HG03060 (cell line): ENCODE data around the gene TPI1.

Source experiments
- ATAC-seq: cut with Tn5 transposase; IDR thresholded peaks from one replicate; pipeline ENCODE4 v1.9.1; 2021; ENCODE audit warnings: low read depth, moderate number of reproducible peaks; ENCODE audit not compliant: unreplicated experiment

The TPI1 gene

GRCh38 chr12:6843118-6843902 is 24.0 kb upstream of the TPI1 start:
- no peak for ATAC-seq

GRCh38 chr12:6845395-6845794 is 21.9 kb upstream of the TPI1 start:
- no peak for ATAC-seq

DNA sequence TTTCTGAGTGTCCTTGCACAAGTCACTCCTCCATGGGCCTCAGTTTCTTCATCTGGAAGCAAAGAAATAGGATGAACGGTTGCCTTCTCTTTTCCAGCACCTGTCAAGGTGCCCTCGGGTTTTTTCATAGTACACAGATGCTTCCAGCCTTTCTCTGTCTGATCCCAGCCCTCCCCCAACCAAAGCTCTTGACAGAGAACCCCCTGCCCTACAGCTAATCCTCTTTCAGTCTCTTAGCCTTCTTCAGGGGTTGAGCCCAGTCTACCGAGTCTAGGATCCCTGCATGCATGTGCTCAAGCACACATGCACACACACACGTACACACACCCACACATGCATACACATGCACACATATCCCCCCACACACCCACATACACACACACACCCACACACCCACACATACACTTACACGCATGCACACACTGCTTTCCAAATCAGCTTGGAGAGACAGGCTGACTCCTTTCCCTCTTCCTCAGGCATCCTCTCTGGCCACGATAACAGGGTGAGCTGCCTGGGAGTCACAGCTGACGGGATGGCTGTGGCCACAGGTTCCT is 20.9 kb upstream of the TPI1 start:
- no peak for ATAC-seq

DNA sequence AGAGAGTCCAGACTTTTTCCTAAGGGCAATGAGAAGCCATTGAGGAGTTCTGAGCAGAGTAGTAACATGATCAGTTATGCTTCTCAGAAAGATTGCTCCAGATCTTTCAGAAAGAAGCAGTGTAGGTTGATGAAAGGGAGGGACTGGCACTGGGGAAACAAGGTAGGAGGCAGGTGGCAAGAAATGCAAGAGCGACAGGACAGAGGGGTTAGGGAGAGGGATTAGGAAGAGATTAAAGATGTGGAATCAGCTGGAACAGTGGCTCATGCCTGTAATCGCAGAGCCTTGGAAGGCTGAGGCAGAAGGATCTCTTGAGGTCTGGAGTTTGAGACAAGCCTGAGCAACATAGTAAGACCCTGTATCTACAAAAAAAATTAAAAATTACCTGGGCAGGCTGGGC is 19.7 kb upstream of the TPI1 start:
- no peak for ATAC-seq

DNA sequence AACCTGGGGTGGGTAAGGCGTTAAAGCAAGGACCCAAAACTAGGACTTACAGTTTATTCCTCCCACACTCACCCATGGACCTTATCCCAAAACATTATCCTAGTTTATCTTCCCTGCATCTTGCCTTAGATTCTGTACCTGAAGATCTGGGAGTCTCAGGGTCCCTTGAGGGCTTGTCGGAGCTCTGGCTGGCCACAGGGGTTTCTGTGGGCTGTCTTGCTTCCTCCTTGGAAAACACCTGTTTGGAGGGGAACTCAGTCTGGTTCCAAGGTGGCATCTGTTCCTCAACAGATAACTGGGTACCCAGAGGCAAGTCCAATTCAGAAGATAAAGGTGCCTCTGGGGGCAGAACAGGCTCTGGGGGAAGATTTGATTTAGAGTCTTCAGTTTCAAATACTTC is 17.9 kb upstream of the TPI1 start:
- ATAC-seq, result no peak

DNA sequence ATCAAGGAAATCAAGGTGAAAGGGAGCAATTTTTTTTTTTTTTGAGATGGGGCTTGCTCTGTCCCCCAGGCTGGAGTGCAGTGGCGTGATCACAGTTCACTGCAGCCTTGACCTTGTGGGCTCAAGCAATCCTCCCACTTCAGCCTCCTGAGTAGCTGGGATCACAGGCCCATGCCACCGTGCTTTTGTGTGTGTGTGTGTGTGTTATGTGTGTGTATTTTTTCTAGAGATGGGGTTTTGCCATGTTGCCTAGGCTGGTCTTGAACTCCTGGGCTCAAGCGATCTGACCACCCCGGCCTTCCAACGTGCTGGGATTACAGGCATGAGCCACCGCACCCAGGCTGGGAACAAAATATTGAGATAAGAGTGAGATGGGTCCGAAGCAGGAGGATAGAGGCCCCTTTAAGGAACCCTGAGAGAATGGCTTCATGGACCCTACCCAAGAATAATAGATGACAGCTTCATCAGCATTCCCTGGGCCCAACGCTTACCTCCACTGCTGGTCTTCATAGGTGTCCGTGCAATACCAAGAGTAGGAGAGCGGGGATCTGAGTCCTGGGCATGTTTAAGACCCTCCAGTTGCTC is 17.3 kb upstream of the TPI1 start:
- no peak for ATAC-seq

DNA sequence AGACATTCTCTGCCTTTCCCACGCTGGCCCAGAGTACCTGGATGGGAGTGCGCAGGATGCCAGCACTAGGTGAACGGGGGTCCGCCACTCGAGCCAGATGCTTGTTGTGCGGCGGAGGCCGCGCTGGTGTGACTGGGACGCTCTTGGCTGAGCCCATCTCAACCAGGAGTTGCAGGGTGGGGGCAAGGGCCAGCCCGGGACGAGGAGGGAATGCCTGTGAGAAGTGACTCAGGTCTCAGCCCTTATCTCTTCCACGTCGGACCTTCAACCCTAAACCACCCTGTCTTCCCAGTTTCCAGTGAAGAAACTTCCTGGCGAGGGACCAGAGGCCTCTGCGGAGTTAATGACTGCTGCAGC is 16.6 kb upstream of the TPI1 start:
- no peak for ATAC-seq

- peak; percentile 46 for ATAC-seq
Observed at GRCh38 chr12:6851153-6851920, 16.0 kb upstream of the TPI1 start, which contains the start of gene CDCA3. Gene CDCA3 (minus strand): TSS chr12:6851286. CDS start chr12:6850952, 334 bp downstream.

DNA sequence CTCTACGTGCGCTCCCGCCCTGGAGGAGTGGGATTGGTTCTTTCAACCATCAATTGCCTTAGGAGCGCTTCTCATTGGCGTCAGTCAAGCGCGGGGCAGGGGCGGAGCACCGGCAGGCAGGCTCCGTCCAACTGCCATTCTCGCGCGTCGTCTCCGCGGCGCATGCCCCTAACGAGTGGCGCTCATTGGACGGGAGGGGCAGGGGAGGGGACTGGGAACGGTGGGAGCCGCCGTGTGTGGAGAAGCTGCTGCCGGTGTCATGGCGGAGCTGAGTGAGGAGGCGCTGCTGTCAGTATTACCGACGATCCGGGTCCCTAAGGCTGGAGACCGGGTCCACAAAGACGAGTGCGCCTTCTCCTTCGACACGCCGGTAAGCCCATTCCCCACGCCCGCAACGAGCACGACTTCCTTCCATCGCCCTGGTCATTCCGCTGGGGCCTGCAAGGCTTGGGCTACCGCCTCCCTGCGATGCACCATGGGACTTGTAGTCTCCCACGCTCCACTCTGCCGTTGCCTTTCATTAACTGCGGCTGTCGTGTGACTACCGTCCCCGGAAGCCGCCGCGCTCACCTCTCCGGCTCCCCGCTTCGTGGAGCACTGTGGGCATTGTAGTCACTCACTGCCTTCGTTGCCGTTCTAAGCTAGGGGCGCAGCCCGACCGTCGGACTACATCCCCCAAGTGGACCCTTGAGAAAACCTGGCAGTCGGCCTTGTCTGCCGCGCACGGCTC is 15.2 kb upstream of the TPI1 start, which contains the start of gene USP5:
Gene USP5, plus strand, starts transcription at position 230 of the 730 bp plus-strand sequence. Its CDS starts 30 bp downstream, at position 260.
- peak; percentile 60 for ATAC-seq

- no peak for ATAC-seq
Observed at GRCh38 chr12:6852651-6853354, 14.5 kb upstream of the TPI1 start.

- no peak for ATAC-seq
Observed at GRCh38 chr12:6853626-6854025, 13.7 kb upstream of the TPI1 start.

GRCh38 chr12:6854036-6854435 is 13.3 kb upstream of the TPI1 start:
- ATAC-seq, result no peak

DNA sequence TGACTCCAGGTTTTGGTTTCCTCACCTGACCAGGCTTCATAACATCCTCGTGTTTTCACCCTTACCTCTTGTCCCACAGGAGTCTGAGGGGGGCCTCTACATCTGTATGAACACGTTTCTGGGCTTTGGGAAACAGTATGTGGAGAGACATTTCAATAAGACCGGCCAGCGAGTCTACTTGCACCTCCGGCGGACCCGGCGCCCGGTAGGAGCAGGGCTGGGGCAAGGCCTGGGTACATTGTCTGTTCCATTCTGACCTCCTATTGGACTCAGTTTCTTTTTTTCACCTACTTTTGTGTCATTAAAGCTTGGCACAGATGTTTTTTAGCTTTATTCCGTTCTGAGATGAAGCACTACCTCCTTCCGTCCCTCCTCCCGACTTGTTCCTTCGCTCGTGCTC is 12.0 kb upstream of the TPI1 start:
- no peak for ATAC-seq

GRCh38 chr12:6858799-6859198 is 8.5 kb upstream of the TPI1 start:
- ATAC-seq, result no peak

GRCh38 chr12:6860116-6860515 is 7.2 kb upstream of the TPI1 start:
- no peak for ATAC-seq

GRCh38 chr12:6860942-6861341 is 6.4 kb upstream of the TPI1 start:
- ATAC-seq, result no peak

- no peak for ATAC-seq
Observed at GRCh38 chr12:6861391-6861790, 5.9 kb upstream of the TPI1 start.

- no peak for ATAC-seq
Observed at GRCh38 chr12:6863033-6863432, 4.3 kb upstream of the TPI1 start.

DNA sequence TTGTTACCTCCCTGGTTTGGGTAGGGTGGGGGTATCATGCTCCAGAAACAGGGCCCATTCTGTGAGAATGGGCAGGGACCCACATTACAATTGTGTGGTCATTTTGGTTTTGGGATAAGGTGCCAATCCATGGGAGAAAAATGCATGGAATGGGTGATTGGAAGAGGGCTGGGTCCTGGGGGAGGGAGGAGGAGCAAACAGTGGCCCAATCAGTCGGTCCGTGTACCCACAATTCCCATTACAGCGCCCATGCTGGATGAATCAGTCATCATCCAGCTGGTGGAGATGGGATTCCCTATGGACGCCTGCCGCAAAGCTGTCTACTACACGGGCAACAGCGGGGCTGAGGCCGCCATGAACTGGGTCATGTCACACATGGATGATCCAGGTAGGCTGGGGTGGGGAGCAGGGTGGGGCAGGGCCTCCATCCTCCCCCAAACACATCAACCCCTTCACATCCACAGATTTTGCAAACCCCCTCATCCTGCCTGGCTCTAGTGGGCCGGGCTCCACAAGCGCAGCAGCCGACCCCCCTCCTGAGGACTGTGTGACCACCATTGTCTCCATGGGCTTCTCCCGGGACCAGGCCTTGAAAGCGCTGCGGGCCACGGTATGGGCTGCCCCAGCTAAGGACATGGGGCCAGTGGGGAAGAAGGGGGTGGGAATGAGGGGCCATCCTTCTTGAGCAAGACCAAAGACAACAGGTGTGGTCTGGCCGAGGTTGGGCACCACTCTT is 3.6 kb upstream of the TPI1 start:
- ATAC-seq, result no peak
